Activated CD8-positive, alpha-beta memory T cell treated with anti-CD3 and anti-CD28 coated beads for 4 hours (primary cell): Measurements from ENCODE around the gene SLC34A3.
"Not testable (repeated sequence)": the region's sequence is repeated elsewhere in the genome, so short reads cannot be mapped to it uniquely, and the experiment has no call there.

Experiments used
- DNase-seq, 2 donors: peaks; one replicate each; pipeline ENCODE4 v3.0.0-alpha.2; 2020; ENCODE audit warnings: low read depth in 2 of 2

The SLC34A3 gene

GRCh38 chr9:137255448-137256114 lies 24.9 kb downstream of the SLC34A3 start:
- DNase-seq, result no peak

- DNase-seq, result no peak
Measured at GRCh38 chr9:137256362-137256761, 25.7 kb downstream of the SLC34A3 start.

- DNase-seq, result no peak
Measured at GRCh38 chr9:137256856-137257255, 26.2 kb downstream of the SLC34A3 start.

GRCh38 chr9:137262173-137262908 lies 31.6 kb downstream of the SLC34A3 start:
- DNase-seq, result not testable (repeated sequence)

- no peak for DNase-seq
Measured at GRCh38 chr9:137262909-137263285, 32.2 kb downstream of the SLC34A3 start.

GRCh38 chr9:137263506-137263905 lies 32.8 kb downstream of the SLC34A3 start:
- DNase-seq, result no peak

GRCh38 chr9:137264067-137264466 lies 33.4 kb downstream of the SLC34A3 start:
- DNase-seq, result no peak

DNA sequence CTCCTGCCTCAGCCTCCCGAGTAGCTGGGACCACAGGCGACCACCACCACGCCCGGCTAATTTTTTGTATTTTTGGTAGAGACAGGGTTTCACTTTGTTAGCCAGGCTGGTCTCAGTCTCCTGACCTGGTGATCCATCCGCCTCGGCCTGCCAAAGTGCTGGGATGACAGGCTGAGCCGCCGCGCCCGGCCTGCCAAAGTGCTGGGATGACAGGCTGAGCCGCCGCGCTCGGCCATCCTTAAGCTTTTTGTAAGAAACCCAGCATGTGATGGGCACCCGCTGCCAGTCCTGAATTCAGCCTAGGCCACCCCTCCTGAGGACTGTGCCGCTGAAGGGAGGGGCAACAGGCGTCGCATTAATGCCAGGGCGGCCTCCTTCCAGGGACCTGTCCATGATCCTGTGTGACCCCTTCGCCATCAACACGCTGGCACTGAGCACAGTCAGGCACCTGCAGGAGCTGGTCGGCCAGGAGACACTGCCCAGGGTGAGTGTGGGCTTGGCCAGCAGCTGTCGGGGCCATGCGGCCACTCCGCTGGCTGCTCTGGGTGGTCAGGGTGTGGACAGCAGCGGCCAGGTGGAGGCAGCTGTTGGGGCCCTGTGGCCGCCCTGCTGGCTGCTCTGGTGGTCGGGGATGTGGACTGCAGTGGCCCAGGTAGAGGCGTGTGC lies 34.9 kb downstream of the SLC34A3 start:
- DNase-seq, result no peak

DNA sequence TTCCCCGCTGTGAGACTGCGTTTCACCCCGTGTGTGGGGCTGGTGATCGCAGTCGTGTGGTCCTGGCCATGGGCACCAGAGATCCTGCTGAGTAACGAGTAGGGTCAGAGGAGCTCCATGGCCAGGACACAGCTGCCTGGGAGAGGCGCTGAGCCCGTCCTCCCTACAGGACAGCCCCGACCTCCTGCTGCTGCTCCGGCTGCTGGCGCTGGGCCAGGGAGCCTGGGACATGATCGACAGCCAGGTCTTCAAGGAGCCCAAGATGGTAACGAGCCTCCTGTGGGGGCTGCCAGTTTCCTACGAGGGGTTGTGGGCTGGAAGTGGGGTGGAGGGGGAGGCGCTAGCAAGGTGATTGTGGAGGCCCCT lies 35.4 kb downstream of the SLC34A3 start:
- no peak for DNase-seq

DNA sequence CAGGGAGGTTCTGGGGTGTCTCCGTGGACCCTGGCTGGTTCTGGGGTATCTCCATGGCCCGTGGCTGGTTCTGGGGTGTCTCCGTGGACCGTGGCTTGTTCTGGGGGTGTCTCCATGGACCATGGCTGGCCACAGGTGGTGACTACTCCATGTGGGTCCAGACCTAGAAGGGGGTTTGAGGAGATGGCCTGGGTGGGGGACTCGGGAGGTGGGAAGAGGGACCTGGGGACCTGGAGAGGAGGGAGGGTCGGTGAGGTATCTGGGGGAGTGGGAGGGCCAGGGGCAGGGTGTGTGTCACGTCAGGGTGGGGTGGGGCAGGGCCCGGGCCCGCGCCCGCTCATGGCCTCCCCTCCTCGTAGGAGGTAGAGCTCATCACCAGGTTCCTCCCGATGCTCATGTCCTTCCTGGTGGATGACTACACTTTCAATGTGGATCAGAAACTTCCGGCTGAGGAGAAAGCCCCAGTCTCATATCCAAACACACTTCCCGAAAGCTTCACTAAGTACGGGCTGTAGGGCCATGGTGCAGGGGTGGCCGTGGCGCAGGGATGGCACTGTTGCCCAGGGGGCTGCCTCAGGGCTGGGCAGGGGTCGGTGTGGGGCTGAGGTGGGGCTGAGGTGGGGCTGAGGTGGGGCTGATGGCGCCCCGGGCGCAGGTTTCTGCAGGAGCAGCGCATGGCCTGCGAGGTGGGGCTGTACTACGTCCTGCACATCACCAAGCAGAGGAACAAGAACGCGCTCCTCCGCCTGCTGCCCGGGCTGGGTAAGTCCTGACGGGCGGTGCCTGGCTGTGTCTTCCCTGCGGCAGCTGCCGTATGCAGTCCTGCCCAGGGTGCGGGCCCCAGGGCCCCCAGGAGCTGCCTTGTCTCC lies 36.1 kb downstream of the SLC34A3 start:
- DNase-seq, result no peak

- DNase-seq, result no peak
Measured at GRCh38 chr9:137267933-137268355, 37.2 kb downstream of the SLC34A3 start.

DNA sequence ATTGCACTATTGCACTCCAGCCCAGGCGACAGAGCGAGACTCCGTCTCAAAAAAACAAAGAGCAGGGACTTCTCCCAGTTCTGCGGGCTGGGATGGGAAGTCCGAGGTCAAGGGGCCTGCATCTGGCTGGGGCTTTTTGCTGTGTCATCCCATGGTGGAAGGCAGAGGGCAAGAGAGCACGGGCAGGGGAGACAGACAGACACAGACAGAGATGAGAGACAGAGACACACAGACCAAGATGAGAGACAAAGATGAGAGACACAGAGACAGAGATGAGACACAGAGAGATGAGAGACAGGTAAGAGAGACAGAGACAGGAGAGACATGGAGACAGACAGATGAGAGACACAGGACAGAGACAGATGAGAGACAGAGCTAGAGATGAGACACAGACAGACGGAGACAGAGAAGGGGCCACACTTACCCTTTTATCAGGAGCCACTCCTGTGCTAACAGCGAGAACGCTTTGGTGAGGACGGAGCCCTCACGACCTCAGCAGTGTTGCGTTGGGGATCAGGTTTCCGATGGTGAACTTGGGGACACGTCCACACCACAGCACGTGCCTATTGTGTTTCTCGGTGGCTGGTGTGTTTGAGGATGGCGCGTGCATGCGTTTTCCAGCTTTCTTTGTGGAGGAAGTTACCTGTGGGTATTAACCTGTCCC lies 38.0 kb downstream of the SLC34A3 start:
- DNase-seq, result no peak

GRCh38 chr9:137269231-137269772 lies 38.6 kb downstream of the SLC34A3 start:
- no peak for DNase-seq

DNA sequence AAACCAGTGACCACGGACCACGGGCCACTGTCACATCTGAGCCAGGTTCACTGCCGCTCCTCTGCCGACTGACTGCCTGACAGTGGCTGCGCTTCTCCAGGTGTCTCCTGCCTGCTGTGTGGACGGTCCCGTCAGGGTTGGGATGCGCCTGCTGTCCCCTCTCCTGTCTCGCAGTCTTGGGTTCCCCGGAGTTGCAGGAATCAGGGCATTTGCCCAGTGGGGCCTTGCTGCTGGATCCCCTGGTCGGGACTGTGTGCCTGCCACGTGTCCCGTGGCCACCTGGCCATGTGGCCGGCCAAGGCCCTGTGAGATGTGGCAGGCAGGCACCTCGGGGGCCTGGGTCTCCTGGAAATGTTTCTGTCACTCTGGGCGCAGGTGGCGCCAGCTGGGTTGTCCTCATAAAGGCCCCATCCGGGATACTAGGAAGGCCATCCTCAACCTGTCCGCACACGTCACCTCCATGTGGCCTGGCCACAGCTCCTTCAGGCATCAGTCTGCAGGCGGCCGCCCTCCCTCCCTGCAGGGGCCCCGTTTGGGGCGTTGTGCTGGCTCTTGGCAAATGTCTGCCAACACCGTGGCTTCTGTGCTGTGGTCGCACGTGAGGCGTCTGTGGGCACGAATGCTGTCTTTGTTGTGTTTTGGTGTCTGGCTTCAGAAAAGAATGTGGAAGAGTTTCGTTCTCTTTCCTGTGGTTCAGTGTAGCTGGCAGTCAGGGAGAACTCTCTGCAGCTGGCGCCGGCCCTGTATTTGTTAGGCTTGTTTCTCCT lies 40.4 kb downstream of the SLC34A3 start:
- DNase-seq, result no peak

GRCh38 chr9:137271696-137272076 lies 41.0 kb downstream of the SLC34A3 start:
- no peak for DNase-seq

- no peak for DNase-seq
Measured at GRCh38 chr9:137272241-137273094, 41.8 kb downstream of the SLC34A3 start.

- DNase-seq, result no peak
Measured at GRCh38 chr9:137273095-137273490, 42.4 kb downstream of the SLC34A3 start.

DNA sequence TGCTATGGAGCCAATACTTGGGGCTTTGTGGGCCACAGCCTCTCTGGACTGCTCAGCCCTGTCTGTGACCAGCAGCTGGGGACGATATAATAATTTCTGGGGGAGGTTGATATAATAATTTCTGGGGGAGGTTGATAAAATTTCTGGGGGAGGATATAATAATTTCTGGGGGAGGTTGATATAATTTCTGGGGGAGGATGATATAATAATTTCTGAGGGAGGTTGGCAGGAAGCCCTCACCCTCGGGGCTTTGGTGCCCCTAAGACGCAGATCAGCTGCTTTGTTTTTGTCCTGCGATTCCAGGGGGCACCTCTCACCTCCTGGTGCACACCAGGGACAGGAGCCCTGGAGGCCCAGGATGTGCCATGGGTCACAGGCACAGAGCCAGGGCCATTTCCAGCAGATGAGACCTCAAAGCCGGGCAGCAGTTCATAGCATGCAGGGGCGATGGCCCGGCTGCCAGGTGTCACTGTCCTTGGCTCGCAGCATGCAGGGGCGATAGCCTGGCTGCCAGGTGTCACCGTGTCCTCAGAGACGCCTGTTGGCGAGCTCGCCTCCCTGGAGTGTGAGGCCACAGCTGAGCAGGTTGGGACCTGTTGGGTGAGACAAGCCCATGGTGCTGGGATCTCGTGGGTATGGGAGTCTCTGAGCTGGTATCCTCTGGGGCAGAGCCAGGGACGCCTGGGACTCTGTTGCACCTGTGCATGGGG lies 43.1 kb downstream of the SLC34A3 start:
- no peak for DNase-seq

- DNase-seq, result no peak
Measured at GRCh38 chr9:137275203-137275587, 44.5 kb downstream of the SLC34A3 start.
